K562 (cell line): ENCODE data around the gene ETNK2.

Experiments
- BRD9 ChIP-seq: fragments of 450-650 bp; IDR thresholded peaks from 2 replicates; pipeline ENCODE4 v1.6.1; 2018; ENCODE audit warnings: low read depth; ENCODE audit not compliant: partially characterized antibody
- HMG20B ChIP-seq: fragments of 250-450 bp; sonication (Bioruptor Pico); IDR thresholded peaks from 2 replicates; pipeline ENCODE4 v1.5.0; 2021; ENCODE audit warnings: mild to moderate bottlenecking
- JUNB ChIP-seq: fragments of 450-650 bp; formaldehyde crosslinking; conservative IDR thresholded peaks from 2 replicates; pipeline ENCODE4 v1.4.0; 2020; ENCODE audit warnings: mild to moderate bottlenecking
- MYC ChIP-seq, 2 experiments: fragments of 250-450 bp in 1 of 2; sonication (Bioruptor Pico) in 1 of 2; IDR thresholded peaks; 2 replicates each; pipeline versions ENCODE4 v1.5.1 to v1.6.1; 2012 to 2021; ENCODE audit warnings: low read depth in 2 of 2, borderline replicate concordance in 1 of 2, improper control_type of control experiment in 1 of 2, low read length in 1 of 2, mild to moderate bottlenecking in 1 of 2, moderate library complexity in 1 of 2
- NCOA1 ChIP-seq: fragments of 450-650 bp; IDR thresholded peaks from 2 replicates; pipeline ENCODE4 v1.6.1; 2016; ENCODE audit warnings: low read depth
- NR3C1 ChIP-seq: sonication (generic); formaldehyde crosslinking; IDR thresholded peaks from 2 replicates; pipeline ENCODE4 v1.8.1; 2022; ENCODE audit warnings: missing genetic modification reagents
- POLR2AphosphoS5 ChIP-seq: IDR thresholded peaks from 2 replicates; pipeline ENCODE4 v1.6.1; 2011; ENCODE audit warnings: mild to moderate bottlenecking, low read depth, low read length, moderate library complexity; ENCODE audit not compliant: control insufficient read depth, insufficient read depth
- SMARCB1 ChIP-seq: IDR thresholded peaks from 2 replicates; pipeline ENCODE4 v1.6.1; 2011; ENCODE audit warnings: improper control_type of control experiment, low read depth; ENCODE audit not compliant: insufficient read length
- TBP ChIP-seq: optimal IDR thresholded peaks from 2 replicates; pipeline ENCODE3; 2011; ENCODE audit warnings: low read depth, low read length, improper control_type of control experiment
- TCF7 ChIP-seq: sonication (generic); IDR thresholded peaks from 2 replicates; pipeline ENCODE4 v1.6.1; 2016; ENCODE audit warnings: antibody characterized with exemption, borderline replicate concordance
- TEAD2 ChIP-seq: fragments of 450-650 bp; IDR thresholded peaks from 2 replicates; pipeline ENCODE4 v1.6.1; 2016; ENCODE audit warnings: missing genetic modification characterization, control low read depth, missing compliant biosample characterization
- TEAD4 ChIP-seq, 2 experiments: sonication (generic) in 1 of 2; formaldehyde crosslinking in 1 of 2; IDR thresholded peaks; 2 replicates each; pipeline versions ENCODE4 v1.6.1 to v1.8.0; 2012 to 2022; ENCODE audit warnings: borderline replicate concordance in 1 of 2, inconsistent platforms in 1 of 2, low read length in 1 of 2, mild to moderate bottlenecking in 1 of 2, missing genetic modification reagents in 1 of 2
- TF ChIP-seq, protein P1 (sequence below): IDR thresholded peaks from 3 replicates; pipeline ENCODE4 v1.6.1; 2011; ENCODE audit warnings: borderline replicate concordance, mild to moderate bottlenecking, moderate library complexity; ENCODE audit not compliant: insufficient read length; ENCODE audit errors: extremely low read depth
- TF ChIP-seq, protein P2 (sequence below), 3 experiments: IDR thresholded peaks in 2 of 3; conservative IDR thresholded peaks in 1 of 3; 2 replicates each; pipeline ENCODE4 v1.5.1; 2011 to 2012; ENCODE audit warnings: low read length in 3 of 3, mild to moderate bottlenecking in 3 of 3, control low read depth in 2 of 3, improper control_type of control experiment in 1 of 3, inconsistent platforms in 1 of 3, low read depth in 1 of 3, mixed read lengths in 1 of 3, moderate library complexity in 1 of 3; ENCODE audit not compliant: insufficient read depth in 2 of 3

DNA sequence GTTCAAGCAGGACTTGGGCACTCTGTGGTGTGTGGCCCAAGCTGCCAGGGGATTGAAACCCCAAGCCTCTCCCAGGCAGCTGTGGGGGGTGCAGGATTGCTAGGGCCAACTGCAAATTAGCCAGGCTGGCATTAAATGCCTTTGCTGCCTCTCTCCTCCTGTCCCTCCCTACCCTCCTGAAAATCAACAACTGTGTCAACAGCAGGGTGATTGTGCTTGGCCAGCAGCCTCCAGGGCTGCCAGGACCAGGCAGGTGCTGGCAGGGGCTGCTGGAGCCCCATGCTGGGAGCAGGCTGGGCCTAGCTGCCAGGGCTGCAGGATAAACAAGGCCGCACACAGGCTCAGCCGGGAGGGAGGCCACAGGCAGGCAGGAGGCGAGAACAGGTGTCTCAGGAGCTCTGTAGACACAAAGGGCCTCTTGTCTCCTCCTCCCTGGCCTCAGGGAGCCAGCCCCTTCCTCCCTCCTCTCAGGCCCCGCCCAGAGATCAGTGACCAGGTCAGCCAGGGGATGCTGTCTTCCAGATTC is 67.5 kb downstream of the ETNK2 start:
- TF ChIP-seq, protein P1, sequence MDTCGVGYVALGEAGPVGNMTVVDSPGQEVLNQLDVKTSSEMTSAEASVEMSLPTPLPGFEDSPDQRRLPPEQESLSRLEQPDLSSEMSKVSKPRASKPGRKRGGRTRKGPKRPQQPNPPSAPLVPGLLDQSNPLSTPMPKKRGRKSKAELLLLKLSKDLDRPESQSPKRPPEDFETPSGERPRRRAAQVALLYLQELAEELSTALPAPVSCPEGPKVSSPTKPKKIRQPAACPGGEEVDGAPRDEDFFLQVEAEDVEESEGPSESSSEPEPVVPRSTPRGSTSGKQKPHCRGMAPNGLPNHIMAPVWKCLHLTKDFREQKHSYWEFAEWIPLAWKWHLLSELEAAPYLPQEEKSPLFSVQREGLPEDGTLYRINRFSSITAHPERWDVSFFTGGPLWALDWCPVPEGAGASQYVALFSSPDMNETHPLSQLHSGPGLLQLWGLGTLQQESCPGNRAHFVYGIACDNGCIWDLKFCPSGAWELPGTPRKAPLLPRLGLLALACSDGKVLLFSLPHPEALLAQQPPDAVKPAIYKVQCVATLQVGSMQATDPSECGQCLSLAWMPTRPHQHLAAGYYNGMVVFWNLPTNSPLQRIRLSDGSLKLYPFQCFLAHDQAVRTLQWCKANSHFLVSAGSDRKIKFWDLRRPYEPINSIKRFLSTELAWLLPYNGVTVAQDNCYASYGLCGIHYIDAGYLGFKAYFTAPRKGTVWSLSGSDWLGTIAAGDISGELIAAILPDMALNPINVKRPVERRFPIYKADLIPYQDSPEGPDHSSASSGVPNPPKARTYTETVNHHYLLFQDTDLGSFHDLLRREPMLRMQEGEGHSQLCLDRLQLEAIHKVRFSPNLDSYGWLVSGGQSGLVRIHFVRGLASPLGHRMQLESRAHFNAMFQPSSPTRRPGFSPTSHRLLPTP = no peak
- no peak for TF ChIP-seq SMARCB1
- TF ChIP-seq MYC (IDR thresholded peaks at IDR 0.05; ENCODE audit: low read depth, low read length) = no peak
- TF ChIP-seq MYC (CRISPR knock-in tag; IDR thresholded peaks at IDR 0.05; ENCODE audit: borderline replicate concordance, low read depth) = no peak
- TF ChIP-seq BRD9 = no peak
- no peak for TF ChIP-seq TEAD4 (IDR thresholded peaks at IDR 0.05; ENCODE audit: low read length)
- TF ChIP-seq TEAD4 (CRISPR knock-in tag; IDR thresholded peaks at IDR 0.05; ENCODE audit: borderline replicate concordance) = no peak
- no peak for TF ChIP-seq JUNB (CRISPR knock-in tag)
- TF ChIP-seq POLR2AphosphoS5 = no peak
- TF ChIP-seq TEAD2 (tag) = no peak
- TF ChIP-seq, protein P2, sequence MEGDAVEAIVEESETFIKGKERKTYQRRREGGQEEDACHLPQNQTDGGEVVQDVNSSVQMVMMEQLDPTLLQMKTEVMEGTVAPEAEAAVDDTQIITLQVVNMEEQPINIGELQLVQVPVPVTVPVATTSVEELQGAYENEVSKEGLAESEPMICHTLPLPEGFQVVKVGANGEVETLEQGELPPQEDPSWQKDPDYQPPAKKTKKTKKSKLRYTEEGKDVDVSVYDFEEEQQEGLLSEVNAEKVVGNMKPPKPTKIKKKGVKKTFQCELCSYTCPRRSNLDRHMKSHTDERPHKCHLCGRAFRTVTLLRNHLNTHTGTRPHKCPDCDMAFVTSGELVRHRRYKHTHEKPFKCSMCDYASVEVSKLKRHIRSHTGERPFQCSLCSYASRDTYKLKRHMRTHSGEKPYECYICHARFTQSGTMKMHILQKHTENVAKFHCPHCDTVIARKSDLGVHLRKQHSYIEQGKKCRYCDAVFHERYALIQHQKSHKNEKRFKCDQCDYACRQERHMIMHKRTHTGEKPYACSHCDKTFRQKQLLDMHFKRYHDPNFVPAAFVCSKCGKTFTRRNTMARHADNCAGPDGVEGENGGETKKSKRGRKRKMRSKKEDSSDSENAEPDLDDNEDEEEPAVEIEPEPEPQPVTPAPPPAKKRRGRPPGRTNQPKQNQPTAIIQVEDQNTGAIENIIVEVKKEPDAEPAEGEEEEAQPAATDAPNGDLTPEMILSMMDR (IDR thresholded peaks at IDR 0.05 in 2 of 3, conservative IDR thresholded peaks at IDR 0.05 in 1 of 3; ENCODE audit: insufficient read depth in 2 of 3, low read depth in 1 of 3, low read length in 3 of 3) = no peak
- TF ChIP-seq NR3C1 (CRISPR knock-in tag) = no peak
- TF ChIP-seq TCF7 = no peak
- TF ChIP-seq HMG20B (CRISPR knock-in tag) = no peak
- TF ChIP-seq TBP = no peak
- no peak for TF ChIP-seq NCOA1
